Measurements from ENCODE around the gene C1QB.

The C1QB gene, protein sequence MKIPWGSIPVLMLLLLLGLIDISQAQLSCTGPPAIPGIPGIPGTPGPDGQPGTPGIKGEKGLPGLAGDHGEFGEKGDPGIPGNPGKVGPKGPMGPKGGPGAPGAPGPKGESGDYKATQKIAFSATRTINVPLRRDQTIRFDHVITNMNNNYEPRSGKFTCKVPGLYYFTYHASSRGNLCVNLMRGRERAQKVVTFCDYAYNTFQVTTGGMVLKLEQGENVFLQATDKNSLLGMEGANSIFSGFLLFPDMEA

GRCh38 chr1:22652881-22653316 is at the start of gene C1QB:
Gene C1QB (plus strand): TSS chr1:22653236. CDS start chr1:22659463, 6,227 bp downstream.
- FAIRE-seq (no peak), DNase-seq (ENCODE audit: low spot score) (no peak)

DNA sequence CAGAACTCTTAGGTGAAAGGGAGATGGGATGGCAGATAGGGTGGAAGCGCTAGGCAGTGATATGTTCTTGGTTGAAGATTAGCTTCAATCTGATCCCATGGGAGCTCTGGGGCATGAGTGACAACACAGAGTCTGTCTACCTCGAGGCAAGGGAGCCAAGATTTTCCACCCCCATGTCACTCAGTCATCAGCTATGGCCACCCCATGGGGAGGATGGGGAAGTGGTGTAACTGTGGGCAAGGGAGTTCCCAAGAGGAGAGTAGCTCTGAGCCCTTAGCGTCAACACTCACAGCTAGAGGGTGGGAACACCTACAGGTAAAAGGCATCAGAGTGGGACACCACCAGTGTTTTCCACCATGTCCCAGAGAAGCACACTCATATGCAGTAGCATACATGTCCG is 46.9 kb upstream of the C1QB start:
- DNase-seq (ENCODE audit: low spot score) (no peak), FAIRE-seq (no peak)

DNA sequence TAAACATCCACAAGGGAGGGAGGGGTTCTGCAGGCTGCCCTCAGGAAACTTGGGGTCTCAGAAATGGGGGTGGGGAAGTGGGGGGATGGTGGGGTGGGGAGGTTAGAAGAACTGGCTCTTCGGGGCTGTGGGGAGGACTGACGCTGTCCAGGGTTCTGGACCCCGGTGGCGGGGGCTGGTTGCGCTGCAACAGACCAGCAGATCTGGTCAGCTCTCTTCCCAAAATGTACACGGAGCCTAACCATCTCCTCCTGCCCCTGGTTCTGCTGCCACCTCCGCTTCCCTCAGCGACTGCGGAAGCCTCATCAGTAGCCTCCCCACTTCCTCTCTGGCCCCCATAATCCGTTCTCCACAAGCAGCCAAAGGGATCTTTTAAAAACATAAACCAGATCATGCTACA is 45.9 kb upstream of the C1QB start:
- no peak for DNase-seq (ENCODE audit: low spot score)
- no peak for FAIRE-seq

DNA sequence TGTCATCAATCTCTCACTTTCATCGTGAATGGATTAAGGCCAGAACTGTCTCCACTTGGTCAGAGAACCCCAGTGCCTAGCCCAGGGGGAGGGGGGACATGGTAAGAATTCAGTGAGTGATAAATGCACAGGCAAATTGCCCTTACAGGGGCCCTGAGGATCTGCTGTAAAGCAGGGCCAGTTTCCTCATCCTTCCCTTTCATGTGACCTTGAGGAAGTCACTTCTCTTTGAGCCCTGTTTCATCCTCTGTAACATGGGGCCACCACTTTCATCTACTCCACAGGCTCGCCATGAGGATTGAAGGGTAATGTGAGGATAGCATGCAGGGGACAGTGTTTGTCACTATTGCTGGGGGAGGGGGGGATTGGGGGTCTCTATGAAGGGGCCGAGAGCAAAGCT is 44.7 kb upstream of the C1QB start:
- FAIRE-seq, result no peak
- no peak for DNase-seq (ENCODE audit: low spot score)

DNA sequence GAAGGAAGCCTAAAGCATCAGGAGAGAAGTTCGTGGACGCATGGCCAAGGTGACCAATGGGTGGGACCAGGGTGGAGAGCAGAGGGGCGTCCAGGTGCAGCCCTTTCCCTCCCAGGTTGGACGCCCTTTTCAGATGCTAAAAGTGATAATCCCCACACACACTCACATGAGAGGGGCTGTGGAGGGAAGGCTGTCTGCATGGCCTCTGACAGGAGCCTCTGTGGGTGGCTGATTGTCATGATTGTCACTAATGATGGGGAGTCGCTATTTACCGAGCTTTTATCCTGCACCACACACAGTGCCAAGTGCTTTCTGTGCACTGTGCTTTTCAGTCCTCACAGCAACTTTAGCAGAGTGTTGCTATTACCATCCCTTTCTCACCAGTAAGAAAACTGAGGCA is 43.7 kb upstream of the C1QB start:
- no peak for DNase-seq (ENCODE audit: low spot score)
- FAIRE-seq, result no peak

- FAIRE-seq (no peak), DNase-seq (ENCODE audit: low spot score) (no peak)
Observed at GRCh38 chr1:22611530-22611947, 41.5 kb upstream of the C1QB start.

DNA sequence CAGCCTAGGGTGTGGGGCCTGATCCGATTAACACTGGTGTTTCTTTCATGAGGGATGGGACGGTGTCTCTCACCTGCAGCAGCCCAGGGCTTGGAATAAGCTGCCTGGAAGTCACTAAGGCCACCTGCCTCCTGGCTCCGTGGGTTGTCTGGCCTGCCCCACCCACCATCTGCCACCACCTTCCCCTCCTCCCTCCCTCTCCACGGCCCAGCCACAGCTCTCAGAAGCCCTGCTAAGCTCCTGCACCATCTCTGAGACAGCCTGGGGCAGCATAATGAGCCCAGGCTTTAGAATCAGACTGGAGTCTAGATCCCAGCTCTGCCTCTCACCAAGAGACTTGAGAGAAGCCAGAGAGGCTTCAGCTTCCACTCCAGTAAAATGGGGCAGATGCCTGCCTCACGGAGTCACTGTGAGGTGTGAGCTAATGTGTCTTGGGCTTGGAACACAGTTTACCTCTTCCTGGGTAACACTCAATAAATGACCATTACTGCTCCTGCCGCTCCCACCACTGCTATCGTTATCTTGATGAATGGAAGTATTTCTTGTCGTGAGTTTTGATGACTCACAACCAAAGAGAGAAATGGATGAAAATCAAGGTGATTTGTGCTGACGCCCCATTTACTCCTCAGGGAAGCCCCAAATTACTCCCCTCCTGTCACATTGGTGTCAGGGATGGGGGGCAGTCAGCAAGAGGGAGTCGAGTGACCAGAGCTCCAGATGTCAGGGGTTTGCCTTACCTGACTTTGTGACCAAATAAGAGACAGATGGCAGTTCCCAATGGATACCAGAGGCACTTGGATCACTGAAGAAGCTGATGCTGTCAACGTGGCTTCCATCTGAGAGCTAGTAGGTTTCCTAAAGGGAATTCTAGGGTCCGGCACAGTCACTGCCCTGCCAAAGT is 40.1 kb upstream of the C1QB start:
- FAIRE-seq (no peak), DNase-seq (ENCODE audit: low spot score) (no peak)

GRCh38 chr1:22613572-22613918 is 39.5 kb upstream of the C1QB start:
- DNase-seq (ENCODE audit: low spot score) (no peak), FAIRE-seq (no peak)

GRCh38 chr1:22613951-22614350 is 39.1 kb upstream of the C1QB start:
- no peak for DNase-seq (ENCODE audit: low spot score)
- FAIRE-seq, result no peak

DNA sequence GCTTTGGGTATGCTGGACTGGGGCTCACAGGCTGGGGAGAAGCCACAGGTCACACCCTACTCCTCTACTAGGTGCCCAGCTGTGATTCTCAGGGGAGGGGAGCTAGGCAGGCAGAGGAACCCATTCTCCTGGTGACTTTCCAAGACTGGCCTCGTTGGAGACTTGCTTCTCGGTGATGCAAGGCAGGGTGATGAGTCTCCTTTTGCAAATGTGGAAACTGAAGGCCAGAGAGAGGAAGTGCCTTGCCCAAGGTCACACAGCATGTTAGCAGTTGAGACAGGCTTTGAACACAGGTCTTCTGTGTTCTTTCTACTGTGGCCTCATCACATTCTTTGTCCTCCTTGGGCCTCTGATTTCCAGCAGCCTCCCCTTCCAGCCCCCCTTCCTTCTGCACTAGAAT is 37.1 kb upstream of the C1QB start:
- DNase-seq (ENCODE audit: low spot score) (no peak), FAIRE-seq (no peak)

DNA sequence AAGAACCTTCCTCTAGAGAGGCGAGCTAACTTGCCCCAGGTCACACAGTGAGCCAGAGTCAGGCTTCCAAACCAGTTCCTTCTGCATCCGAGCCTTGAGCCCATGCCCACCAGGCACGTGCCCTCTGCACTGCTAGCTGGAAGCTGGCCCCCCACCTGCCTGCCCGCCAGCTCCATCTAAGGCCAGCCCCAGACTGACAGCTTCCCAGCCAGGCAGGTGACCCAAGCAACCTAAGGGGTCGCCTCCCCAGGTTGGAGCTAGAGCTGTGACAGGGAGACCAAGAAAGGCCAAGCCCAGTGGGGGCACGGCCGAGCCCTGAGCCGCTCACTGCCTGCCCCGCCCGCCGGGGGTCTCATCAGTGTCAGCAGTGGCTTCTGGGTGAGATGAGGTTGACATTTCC is 36.5 kb upstream of the C1QB start:
- FAIRE-seq, result no peak

DNA sequence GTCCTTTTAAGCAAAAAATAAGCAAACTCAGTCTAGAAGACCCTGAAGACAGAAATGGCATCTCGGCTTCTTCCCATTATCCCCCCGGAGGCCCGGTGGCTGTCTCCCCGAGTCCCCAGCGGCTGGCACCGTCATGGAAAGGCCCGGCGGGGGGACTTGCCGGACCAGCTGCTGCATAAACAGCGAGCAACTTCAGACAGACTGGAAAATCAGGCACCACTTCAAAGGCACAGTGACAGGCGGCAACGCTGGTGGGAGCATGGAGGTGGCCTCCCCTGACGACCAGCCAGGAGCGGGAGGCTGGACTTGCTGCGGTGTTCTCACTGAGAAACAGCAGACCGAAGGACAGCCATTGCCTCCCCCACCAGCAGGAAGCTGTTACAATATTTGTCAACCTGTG is 35.0 kb upstream of the C1QB start:
- DNase-seq (ENCODE audit: low spot score), result no peak

More for the DNA sequence above, 36.5 kb upstream of the C1QB start:
- no peak for DNase-seq (ENCODE audit: low spot score)

GRCh38 chr1:22619252-22619651 is 33.8 kb upstream of the C1QB start:
- no peak for FAIRE-seq
- DNase-seq (ENCODE audit: low spot score), result no peak

More for the DNA sequence above, 35.0 kb upstream of the C1QB start:
- no peak for FAIRE-seq

DNA sequence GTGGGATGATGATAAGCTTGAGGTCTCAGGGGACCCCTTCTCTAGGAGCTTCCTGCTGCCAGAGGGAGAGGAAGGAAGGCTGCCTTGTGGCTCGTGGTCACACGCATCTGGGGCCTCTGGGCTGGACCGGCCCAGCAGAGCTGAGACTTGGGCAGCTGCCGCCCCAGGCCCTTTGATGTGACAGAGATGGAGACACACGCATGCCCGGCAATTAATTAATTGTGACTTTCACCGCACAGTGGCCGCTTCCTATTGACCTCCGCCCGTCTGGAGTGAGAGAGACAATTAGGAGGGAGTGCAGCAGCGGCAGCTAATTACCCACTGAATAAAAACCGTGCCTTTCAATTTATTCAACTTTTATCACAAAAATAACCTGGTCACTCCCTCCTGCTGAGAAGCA is 33.2 kb upstream of the C1QB start:
- no peak for DNase-seq (ENCODE audit: low spot score)

GRCh38 chr1:22621761-22622160 is 31.3 kb upstream of the C1QB start:
- no peak for FAIRE-seq
- DNase-seq (ENCODE audit: low spot score), result no peak

More for the DNA sequence above, 33.2 kb upstream of the C1QB start:
- no peak for FAIRE-seq

- no peak for FAIRE-seq
- no peak for DNase-seq (ENCODE audit: low spot score)
Observed at GRCh38 chr1:22625262-22625925, 27.6 kb upstream of the C1QB start.

GRCh38 chr1:22626237-22627157 is 26.5 kb upstream of the C1QB start:
- no peak for DNase-seq (ENCODE audit: low spot score)
- no peak for FAIRE-seq

DNA sequence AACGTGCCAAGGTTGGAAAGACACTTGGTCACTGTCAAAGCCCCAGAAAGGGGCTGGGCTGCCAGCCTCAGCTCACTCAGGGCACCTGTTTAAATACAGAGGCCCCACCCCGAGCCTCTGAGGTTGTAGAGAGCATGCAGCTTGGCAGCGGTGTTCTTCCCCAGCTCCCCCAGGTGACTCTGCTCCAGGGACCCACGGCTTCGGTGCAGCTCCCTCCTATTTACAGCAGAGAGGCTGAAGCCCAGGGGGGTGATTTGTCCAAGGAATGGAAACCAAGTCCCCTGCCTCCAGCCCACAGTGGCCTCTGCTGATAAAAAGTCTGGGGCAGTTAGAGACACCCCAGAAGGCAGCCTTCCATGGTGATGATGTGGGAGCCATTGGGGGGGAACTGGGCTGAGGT is 25.7 kb upstream of the C1QB start:
- FAIRE-seq (no peak), DNase-seq (ENCODE audit: low spot score) (no peak)

DNA sequence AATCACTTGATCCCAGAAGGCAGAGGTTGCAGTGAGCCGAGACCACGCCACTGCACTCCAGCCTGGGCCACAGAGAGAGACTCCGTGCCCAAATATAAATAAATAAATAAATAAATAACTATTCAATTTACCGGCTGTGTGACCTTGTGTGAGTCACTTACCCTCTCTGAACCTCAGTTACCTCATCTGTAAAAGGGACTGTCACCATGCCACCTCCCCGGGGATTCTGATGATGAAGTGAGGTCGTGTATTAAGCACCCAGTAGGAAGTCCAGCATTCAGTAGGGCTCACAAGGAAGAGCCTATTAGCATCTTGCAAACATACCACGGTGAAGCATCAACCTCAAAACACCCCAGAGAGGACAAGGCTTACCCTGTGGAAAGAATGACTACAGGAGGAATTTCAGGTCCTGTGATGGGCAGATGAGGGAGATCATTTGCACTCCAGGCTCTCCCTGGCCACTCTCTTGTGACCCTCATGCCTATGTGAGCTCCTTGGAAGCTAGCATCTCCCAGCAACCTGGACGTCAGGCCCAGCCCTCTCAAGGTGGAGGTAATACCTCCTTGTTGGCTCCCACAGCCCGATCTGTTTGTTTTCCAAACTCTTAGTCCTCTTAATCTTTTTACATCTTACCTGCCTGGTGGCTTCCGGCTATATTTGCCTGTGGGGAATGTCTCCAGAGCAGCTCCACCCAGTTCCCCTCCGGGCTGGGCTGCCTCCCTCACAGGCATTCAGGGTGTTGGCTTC is 24.2 kb upstream of the C1QB start:
- DNase-seq (ENCODE audit: low spot score) (no peak), FAIRE-seq (no peak)

GRCh38 chr1:22629886-22630285 is 23.1 kb upstream of the C1QB start:
- FAIRE-seq, result no peak
- DNase-seq (ENCODE audit: low spot score), result no peak
